ENCODE results near the gene CXXC5. TPM values are rescaled to one million over a fixed set of nuclear protein-coding genes. Genes with fewer than 3 reads are reported as not detected.
"Not testable (repeated sequence)": the region's sequence is repeated elsewhere in the genome, so short reads cannot be mapped to it uniquely, and the experiment has no call there.

The CXXC5 gene
- 29.0 and 43.9 TPM in 2 replicates for total RNA-seq
- 15.8 and 18.6 TPM in 2 replicates for polyA plus RNA-seq
- 17.6 and 19.7 TPM in 2 replicates for polyA plus RNA-seq (2012)
- 8.7 and 22.1 TPM in 2 replicates for polyA minus RNA-seq (ENCODE audit: low replicate concordance)

- H2AFZ ChIP-seq (ENCODE audit: low read length) = no peak within 1 kb of the TSS
- H3K27ac ChIP-seq (ENCODE audit: insufficient read depth, low read length) = no peak within 1 kb of the TSS
- peaks cover 11% of the 10 kb centered on the region for H3K27me3 ChIP-seq (ENCODE audit: control insufficient read depth, insufficient read depth, low read length)
- H3K36me3 ChIP-seq (ENCODE audit: control insufficient read depth, insufficient read depth, low read length) = no peaks in the 10 kb centered on the region
- peak within 1 kb of the TSS; percentile 75 for H3K4me2 ChIP-seq (ENCODE audit: extremely low read depth, insufficient read depth, low read length)
- no peaks in the 10 kb centered on the region for H4K20me1 ChIP-seq (ENCODE audit: control insufficient read depth, extremely low read depth, insufficient read depth, low read length)
- H3K9ac ChIP-seq (ENCODE audit: insufficient read depth, low read length) = peak within 1 kb of the TSS; percentile 65
- no peaks in the 10 kb centered on the region for H3K9me3 ChIP-seq (ENCODE audit: control insufficient read depth, insufficient read depth, low read depth, low read length)
- peaks cover 15% of the 10 kb centered on the region for H3K4me1 ChIP-seq (ENCODE audit: control insufficient read depth, extremely low read depth, insufficient read depth, low read length)
- H3K79me2 ChIP-seq (ENCODE audit: control insufficient read depth, insufficient read depth, low read length) = peaks cover 12% of the 10 kb centered on the region
- DNase-seq (ENCODE audit: low read depth in 2 of 2) = peak; percentile 86 to 93
- TF ChIP-seq EZH2 (IDR thresholded peaks at IDR 0.05; ENCODE audit: low read length, missing control alignments) (no peak), CTCF (conservative IDR thresholded peaks at IDR 0.05 in 1 of 2, IDR thresholded peaks at IDR 0.05 in 1 of 2; ENCODE audit: low read depth in 1 of 2, low read length in 2 of 2) (no peak)
- H3K4me3 ChIP-seq (replicated peaks in 1 of 4; ENCODE audit: control extremely low read depth in 1 of 4, insufficient read depth in 1 of 4, low read depth in 3 of 4, low read length in 4 of 4) = peak within 1 kb of the TSS; percentile 66 to 75 (median 70)
These were observed at the start of gene CXXC5 for GRCh38 chr5:139648205-139649081. Gene CXXC5, plus strand, starts transcription at chr5:139648349. Its CDS starts 32,175 bp downstream, at chr5:139680524.

- H3K4me3 ChIP-seq (replicated peaks in 1 of 4; ENCODE audit: control extremely low read depth in 1 of 4, insufficient read depth in 1 of 4, low read depth in 3 of 4, low read length in 4 of 4) = not testable (repeated sequence)
These were observed 49.6 kb upstream of the CXXC5 start for GRCh38 chr5:139598601-139598965.

GRCh38 chr5:139600336-139600949 is 47.7 kb upstream of the CXXC5 start:
- Histone ChIP-seq H3K4me1 (ENCODE audit: control insufficient read depth, extremely low read depth, insufficient read depth, low read length) (peaks cover 6% of the 10 kb centered on the region), H3K4me3 (replicated peaks in 1 of 4; ENCODE audit: control extremely low read depth in 1 of 4, insufficient read depth in 1 of 4, low read depth in 3 of 4, low read length in 4 of 4) (no peak overlapping the region), H4K20me1 (ENCODE audit: control insufficient read depth, extremely low read depth, insufficient read depth, low read length) (peaks cover 2% of the 10 kb centered on the region), H2AFZ (ENCODE audit: low read length) (no peak overlapping the region), H3K9ac (ENCODE audit: insufficient read depth, low read length) (no peak overlapping the region), H3K9me3 (ENCODE audit: control insufficient read depth, insufficient read depth, low read depth, low read length) (no peaks in the 10 kb centered on the region), H3K27me3 (ENCODE audit: control insufficient read depth, insufficient read depth, low read length) (no peaks in the 10 kb centered on the region), H3K36me3 (ENCODE audit: control insufficient read depth, insufficient read depth, low read length) (peaks cover 6% of the 10 kb centered on the region), H3K4me2 (ENCODE audit: extremely low read depth, insufficient read depth, low read length) (no peak overlapping the region), H3K79me2 (ENCODE audit: control insufficient read depth, insufficient read depth, low read length) (peaks cover 42% of the 10 kb centered on the region), H3K27ac (ENCODE audit: insufficient read depth, low read length) (no peak overlapping the region)
- TF ChIP-seq CTCF (conservative IDR thresholded peaks at IDR 0.05 in 1 of 2, IDR thresholded peaks at IDR 0.05 in 1 of 2; ENCODE audit: low read depth in 1 of 2, low read length in 2 of 2) = no peak
- TF ChIP-seq EZH2 (IDR thresholded peaks at IDR 0.05; ENCODE audit: low read length, missing control alignments) = no peak
- peak; percentile 73 to 75 for DNase-seq (ENCODE audit: low read depth in 2 of 2)

More at GRCh38 chr5:139598601-139598965, 49.6 kb upstream of the CXXC5 start:
- peaks cover 56% of the 10 kb centered on the region for H3K79me2 ChIP-seq (ENCODE audit: control insufficient read depth, insufficient read depth, low read length)
- H3K4me2 ChIP-seq (ENCODE audit: extremely low read depth, insufficient read depth, low read length); H3K27me3 ChIP-seq (ENCODE audit: control insufficient read depth, insufficient read depth, low read length); H3K36me3 ChIP-seq (ENCODE audit: control insufficient read depth, insufficient read depth, low read length); H3K9me3 ChIP-seq (ENCODE audit: control insufficient read depth, insufficient read depth, low read depth, low read length); DNase-seq (ENCODE audit: low read depth in 2 of 2); H2AFZ ChIP-seq (ENCODE audit: low read length); H3K9ac ChIP-seq (ENCODE audit: insufficient read depth, low read length); H3K27ac ChIP-seq (ENCODE audit: insufficient read depth, low read length); H4K20me1 ChIP-seq (ENCODE audit: control insufficient read depth, extremely low read depth, insufficient read depth, low read length): not testable (repeated sequence)
- peaks cover 13% of the 10 kb centered on the region for H3K4me1 ChIP-seq (ENCODE audit: control insufficient read depth, extremely low read depth, insufficient read depth, low read length)
